CD4-positive, alpha-beta memory T cell (primary cell): ENCODE data around the gene VPREB3. TPM values are rescaled to one million over a fixed set of nuclear protein-coding genes. Genes with fewer than 3 reads are reported as not detected.

ENCODE experiments used
- CTCF ChIA-PET: fragments of 350-600 bp; sonication (Branson Sonifier 250); formaldehyde crosslinking; loops from one replicate; lab custom pipeline; 2021; ENCODE audit warnings: inconsistent platforms; ENCODE audit not compliant: partially characterized antibody; lab: Charles Lee
- POLR2A ChIA-PET: fragments of 350-600 bp; sonication (Branson Sonifier 250); formaldehyde crosslinking; loops from one replicate; lab custom pipeline; 2021; ENCODE audit not compliant: partially characterized antibody; lab: Charles Lee
- DNase-seq, 5 donors: peaks; one replicate each; pipeline versions ENCODE4 v3.0.0 to v3.0.0-alpha.2; 2020 to 2022; ENCODE audit warnings: mixed read lengths in 1 of 5
- H3K27ac ChIP-seq: one replicate; pipeline ENCODE4 v1.7.0; 2013; ENCODE audit warnings: low read depth, low read length
- H3K27me3 ChIP-seq: 2 replicates; pipeline ENCODE4 v1.7.0; 2013; ENCODE audit warnings: mild to moderate bottlenecking, low read length, moderate library complexity; ENCODE audit not compliant: insufficient read depth
- H3K36me3 ChIP-seq: 2 replicates; pipeline ENCODE4 v1.7.0; 2013; ENCODE audit warnings: mild to moderate bottlenecking, low read length, moderate library complexity; ENCODE audit not compliant: insufficient read depth
- H3K4me1 ChIP-seq: 2 replicates; pipeline ENCODE4 v1.7.0; 2013; ENCODE audit warnings: mild to moderate bottlenecking, low read length, moderate library complexity; ENCODE audit not compliant: insufficient read depth
- H3K4me3 ChIP-seq, 2 donors: one replicate each; pipeline ENCODE4 v1.7.0; 2013; ENCODE audit warnings: low read length in 2 of 2, mild to moderate bottlenecking in 1 of 2
- H3K9me3 ChIP-seq, 2 donors: one replicate each; pipeline ENCODE4 v1.7.0; 2013; ENCODE audit warnings: low read length in 2 of 2, control low read depth in 1 of 2; ENCODE audit not compliant: control insufficient read depth in 1 of 2
- H3K27ac Mint-ChIP-seq, 7 donors: one replicate each; pipeline ENCODE4 v1.8.0; 2020 to 2021; ENCODE audit warnings: mixed read lengths in 7 of 7, mild to moderate bottlenecking in 6 of 7, inconsistent platforms in 3 of 7, moderate library complexity in 3 of 7
- H3K27me3 Mint-ChIP-seq, 2 donors: one replicate each; pipeline ENCODE4 v1.8.0; 2020 to 2021; ENCODE audit warnings: mixed read lengths in 2 of 2
- H3K36me3 Mint-ChIP-seq, 2 donors: one replicate each; pipeline ENCODE4 v1.8.0; 2020 to 2021; ENCODE audit warnings: mixed read lengths in 2 of 2, inconsistent platforms in 1 of 2, mild to moderate bottlenecking in 1 of 2
- H3K4me1 Mint-ChIP-seq, 4 donors: one replicate each; pipeline ENCODE4 v1.8.0; 2020 to 2021; ENCODE audit warnings: mixed read lengths in 4 of 4, mild to moderate bottlenecking in 1 of 4
- H3K4me3 Mint-ChIP-seq, 8 donors: one replicate each; pipeline ENCODE4 v1.8.0; 2020 to 2021; ENCODE audit warnings: mixed read lengths in 8 of 8, mild to moderate bottlenecking in 7 of 8, moderate library complexity in 6 of 8, inconsistent platforms in 3 of 8
- H3K9me3 Mint-ChIP-seq, 8 donors: one replicate each; pipeline ENCODE4 v1.8.0; 2020 to 2021; ENCODE audit warnings: mixed read lengths in 8 of 8, mild to moderate bottlenecking in 5 of 8, inconsistent platforms in 3 of 8, moderate library complexity in 1 of 8
- intact Hi-C: fragments of 100-400 bp; cut with micrococcal nuclease; formaldehyde crosslinking; loops from one replicate; pipeline ENCODE4 v1.15.1; 2023
- polyA plus RNA-seq, 2 donors: library from polyadenylated mRNA; unstranded; fragments of 300-500 nt; fragmentation: Illumina TruSeq; gene quantifications; one replicate each; pipeline ENCODE4 v1.2.3, GENCODE V29; 2021
- total RNA-seq, 2 experiments: library from RNA; stranded (reverse); gene quantifications; one replicate each; pipeline ENCODE4 v1.2.3, GENCODE V29; 2021

VPREB3 gene
- total and polyA plus RNA-seq, 4 experiments from 2014 or later = 1.2 to 5.5 TPM; not detected in 2

DNA sequence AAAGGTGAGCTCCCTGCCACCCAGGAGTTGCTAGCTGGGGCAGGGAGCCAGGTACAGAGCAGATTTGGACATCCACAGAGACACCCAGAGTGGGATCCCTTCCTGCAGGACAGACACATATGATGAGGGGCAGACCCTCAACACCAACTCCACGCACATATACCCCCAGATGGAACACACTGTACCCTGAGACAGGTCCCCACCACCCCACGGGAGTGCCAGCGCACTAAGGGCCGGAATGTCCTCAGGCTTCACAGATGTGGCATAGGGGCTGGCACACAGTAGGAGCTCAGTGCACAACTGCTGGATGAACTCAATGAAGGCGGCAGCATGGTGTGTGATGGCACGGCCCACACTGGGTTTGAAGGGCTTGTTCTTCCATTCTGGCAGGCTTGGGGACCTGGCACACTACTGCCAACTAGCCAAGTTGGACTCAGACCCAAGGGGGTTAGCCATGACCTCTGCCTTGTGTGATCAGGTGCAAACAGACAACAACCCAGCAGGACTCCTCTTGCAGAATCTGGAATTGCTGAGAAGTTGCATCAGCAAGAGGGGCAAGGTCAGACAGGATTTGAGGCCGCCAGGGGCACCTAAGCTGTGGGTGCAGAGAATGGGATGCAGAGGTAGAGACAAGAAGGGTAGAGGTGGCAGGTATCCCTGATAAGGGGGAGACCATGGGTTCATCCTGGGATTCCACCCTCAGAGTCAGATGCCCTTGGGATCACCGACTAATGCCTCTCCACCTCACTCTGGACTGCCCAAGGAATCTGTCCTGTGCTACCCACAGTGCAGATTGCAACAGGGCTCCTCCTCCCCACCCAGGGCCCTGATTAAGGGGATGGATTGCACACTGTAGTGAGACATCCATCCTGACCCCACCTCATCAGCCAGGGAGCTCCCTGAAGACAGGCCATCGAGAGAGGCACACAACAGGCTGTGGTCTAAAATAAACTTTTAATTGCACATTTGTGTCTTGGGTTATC lies 11.0 kb upstream of the VPREB3 start:
- peak overlapping the region in 6 of 8 donors; percentile 7 to 73 (median 44) for H3K4me3 Mint-ChIP-seq
- H3K27me3 ChIP-seq = no peaks in the 10 kb centered on the region
- DNase-seq = no peak
- H3K27me3 Mint-ChIP-seq = no peaks in the 10 kb centered on the region
- H3K36me3 ChIP-seq = peaks cover 7% of the 10 kb centered on the region
- H3K9me3 ChIP-seq = no peaks in the 10 kb centered on the region
- peaks cover 38% of the 10 kb centered on the region for H3K4me1 ChIP-seq
- H3K27ac ChIP-seq = no peak overlapping the region
- H3K27ac Mint-ChIP-seq = peak overlapping the region in 4 of 7 donors; percentile 43 to 72 (median 58)
- no peaks in the 10 kb centered on the region for H3K9me3 Mint-ChIP-seq
- ChIA-PET POLR2A (interaction anchor here (0.6 to 2.4 kb wide), 2 partner anchors 14 to 78 kb away, joined by 3 to 8 read pairs; partner anchors contain the start of gene ZNF70), CTCF (no interaction called here)
- peaks cover 9 to 38% (median 23%) of the 10 kb centered on the region in 4 donors for H3K4me1 Mint-ChIP-seq
- H3K4me3 ChIP-seq = no peak overlapping the region
- intact Hi-C loops = loop anchor here (5.0 kb wide), 1 partner anchor 68 kb away; no protein-coding TSS in a partner anchor
- H3K36me3 Mint-ChIP-seq = no peaks in the 10 kb centered on the region

DNA sequence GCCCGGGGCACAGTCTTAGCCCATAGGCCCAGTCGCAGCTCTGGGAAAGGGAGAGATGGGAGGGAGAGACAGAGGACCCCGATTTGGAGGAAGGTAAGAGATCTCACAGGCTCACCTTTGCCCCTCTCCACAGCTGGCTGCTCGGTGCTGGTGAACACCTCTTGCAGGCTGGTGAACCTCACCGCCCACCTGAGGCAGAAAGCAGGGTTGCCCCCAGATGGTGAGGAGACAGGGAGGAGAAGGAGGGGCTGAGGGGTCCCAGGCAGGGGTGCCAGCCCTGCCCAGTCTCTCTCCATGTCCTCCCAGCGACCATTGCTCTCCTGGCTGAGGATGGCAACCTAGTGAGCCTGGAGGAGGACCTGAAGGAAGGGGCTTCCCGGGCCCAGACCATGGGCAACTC lies 9.7 kb upstream of the VPREB3 start:
- Mint-ChIP-seq H3K4me1 (peaks cover 9 to 38% (median 22%) of the 10 kb centered on the region in 4 donors), H3K4me3 (peak overlapping the region in 7 of 8 donors; percentile 61 to 82 (median 71)), H3K27me3 (no peaks in the 10 kb centered on the region), H3K27ac (peak overlapping the region in 3 of 7 donors; percentile 38 to 75 (median 75)), H3K9me3 (no peaks in the 10 kb centered on the region), H3K36me3 (no peaks in the 10 kb centered on the region)
- no peaks in the 10 kb centered on the region for H3K27me3 ChIP-seq
- DNase-seq = no peak
- intact Hi-C loops = no loop called here
- peak overlapping the region in 1 of 2 donors; percentile 37 for H3K4me3 ChIP-seq
- no peaks in the 10 kb centered on the region for H3K9me3 ChIP-seq
- peaks cover 7% of the 10 kb centered on the region for H3K36me3 ChIP-seq
- H3K4me1 ChIP-seq = peaks cover 38% of the 10 kb centered on the region
- CTCF ChIA-PET = no interaction called here
- POLR2A ChIA-PET = interaction anchor here (1.4 to 2.4 kb wide), 2 partner anchors 8 to 12 kb away, joined by 4 to 8 read pairs; partner anchors contain the start of genes MMP11 and ZNF70
- no peak overlapping the region for H3K27ac ChIP-seq

DNA sequence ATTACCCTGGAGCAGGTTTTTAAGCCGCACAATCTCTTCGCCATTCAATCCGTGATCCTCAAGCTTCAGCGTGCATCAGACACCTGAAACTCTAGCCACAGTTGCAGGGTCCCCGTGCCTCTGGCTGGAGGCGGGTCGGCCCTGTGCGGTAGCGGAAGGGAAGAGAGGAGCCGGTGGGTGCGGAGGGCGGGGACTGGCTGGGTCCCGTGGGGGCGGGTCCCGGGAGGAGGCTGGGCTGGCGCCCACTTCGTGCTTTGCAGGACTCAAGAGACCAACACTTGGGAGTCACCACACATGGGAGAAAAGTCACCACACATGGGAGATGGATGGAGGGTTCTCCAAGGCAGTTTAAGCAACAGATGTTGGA lies 9.3 kb upstream of the VPREB3 start:
- Mint-ChIP-seq H3K27me3 (no peaks in the 10 kb centered on the region), H3K4me1 (peaks cover 9 to 38% (median 22%) of the 10 kb centered on the region in 4 donors), H3K4me3 (peak overlapping the region; percentile 61 to 82 (median 69)), H3K9me3 (no peaks in the 10 kb centered on the region), H3K27ac (peak overlapping the region in 6 of 7 donors; percentile 17 to 82 (median 34)), H3K36me3 (no peaks in the 10 kb centered on the region)
- peak in 4 of 5 donors; percentile 14 to 52 (median 29) for DNase-seq
- Histone ChIP-seq H3K4me1 (peaks cover 38% of the 10 kb centered on the region), H3K9me3 (no peaks in the 10 kb centered on the region), H3K27ac (no peak overlapping the region), H3K27me3 (no peaks in the 10 kb centered on the region), H3K36me3 (peaks cover 7% of the 10 kb centered on the region), H3K4me3 (peak overlapping the region in 1 of 2 donors; percentile 37)
- POLR2A ChIA-PET = interaction anchor here (1.4 to 2.4 kb wide), 2 partner anchors 9 to 12 kb away, joined by 4 to 8 read pairs; partner anchors contain the start of genes MMP11 and ZNF70
- intact Hi-C loops = no loop called here
- CTCF ChIA-PET = no interaction called here

DNA sequence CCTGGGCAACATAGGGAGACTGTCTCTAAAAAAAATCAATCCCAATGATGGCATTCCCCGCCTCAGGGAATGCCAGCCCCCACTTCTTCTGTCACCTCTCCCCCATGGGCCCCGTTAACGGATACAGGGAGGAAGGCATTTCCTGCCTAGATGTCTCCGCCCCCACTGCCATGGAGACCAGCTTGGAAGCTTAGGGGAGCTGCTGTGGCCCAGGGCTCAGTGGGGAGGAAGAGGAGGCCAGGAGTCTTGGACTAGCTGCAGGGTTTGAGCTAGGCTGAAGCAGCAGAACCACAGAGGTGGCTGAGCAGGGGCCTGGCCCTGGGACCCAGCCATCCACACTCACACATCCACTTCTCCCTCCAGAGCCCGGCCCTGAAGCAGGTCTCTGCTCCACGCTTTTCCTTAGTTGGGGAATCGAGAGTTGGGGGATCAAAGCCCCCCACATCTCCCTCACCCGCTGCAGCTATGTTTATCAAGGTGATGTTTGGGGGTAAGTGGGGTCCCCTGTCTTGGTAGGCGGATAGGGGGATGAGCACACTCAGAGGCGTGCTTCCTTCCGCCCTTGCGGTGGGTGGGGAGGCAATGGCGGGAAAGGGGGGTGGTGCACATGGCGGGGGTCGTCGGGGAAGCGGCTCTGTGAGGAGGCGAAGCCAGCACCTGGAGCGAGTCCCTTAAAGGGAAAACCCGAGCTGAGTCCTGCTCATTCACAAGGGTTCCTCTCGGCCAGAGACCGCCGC lies 8.8 kb upstream of the VPREB3 start, which contains the start of gene C22orf15:
Gene C22orf15 (plus strand): TSS at position 149 of the 737 bp plus-strand sequence. CDS start 317 bp downstream, at position 466.
- H3K27me3 Mint-ChIP-seq = no peaks in the 10 kb centered on the region
- H3K4me3 Mint-ChIP-seq = peak within 1 kb of the TSS; percentile 61 to 82 (median 69)
- DNase-seq = peak in 1 of 5 donors; percentile 31
- ChIA-PET POLR2A (interaction anchor here (1.4 to 2.4 kb wide), 2 partner anchors 9 to 11 kb away, joined by 4 to 8 read pairs; partner anchors contain the start of genes MMP11 and ZNF70), CTCF (interaction anchor here (0.7 kb wide), 1 partner anchor 18 kb away, joined by 3 read pairs; no protein-coding TSS in a partner anchor)
- peaks cover 9 to 38% (median 22%) of the 10 kb centered on the region in 4 donors for H3K4me1 Mint-ChIP-seq
- H3K9me3 Mint-ChIP-seq = no peaks in the 10 kb centered on the region
- Histone ChIP-seq H3K27ac (no peak within 1 kb of the TSS), H3K9me3 (no peaks in the 10 kb centered on the region), H3K4me1 (peaks cover 32% of the 10 kb centered on the region), H3K4me3 (peak within 1 kb of the TSS in 1 of 2 donors; percentile 37), H3K36me3 (peaks cover 7% of the 10 kb centered on the region), H3K27me3 (no peaks in the 10 kb centered on the region)
- no peaks in the 10 kb centered on the region for H3K36me3 Mint-ChIP-seq
- peak within 1 kb of the TSS; percentile 2 to 82 (median 57) for H3K27ac Mint-ChIP-seq
- intact Hi-C loops = no loop called here

DNA sequence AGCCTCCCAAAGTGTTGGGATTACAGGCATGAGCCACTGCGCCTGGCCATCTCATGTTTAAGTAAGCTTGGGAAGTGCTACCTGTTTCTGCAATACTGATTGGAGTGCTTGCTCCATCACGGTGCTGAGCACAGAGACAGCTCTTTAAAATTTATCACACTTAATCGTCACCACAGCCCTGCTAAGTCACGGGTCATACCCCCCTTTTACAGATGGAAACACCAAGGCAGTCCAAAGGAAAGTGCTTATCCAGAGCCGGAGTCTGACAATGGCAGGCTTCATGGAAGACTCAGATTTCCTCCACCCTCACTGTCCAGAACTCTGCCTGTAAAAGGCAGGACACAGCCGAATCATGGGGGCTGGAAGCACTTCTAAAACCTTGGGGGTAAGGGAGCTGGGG lies 5.8 kb upstream of the VPREB3 start:
- no peaks in the 10 kb centered on the region for H3K9me3 ChIP-seq
- no peaks in the 10 kb centered on the region for H3K36me3 Mint-ChIP-seq
- ChIA-PET CTCF (interaction anchor here (0.6 kb wide), 1 partner anchor 107 kb away, joined by 3 read pairs; no protein-coding TSS in a partner anchor), POLR2A (no interaction called here)
- no peaks in the 10 kb centered on the region for H3K9me3 Mint-ChIP-seq
- peaks cover 9 to 21% (median 14%) of the 10 kb centered on the region in 4 donors for H3K4me1 Mint-ChIP-seq
- DNase-seq = no peak
- peaks cover 22% of the 10 kb centered on the region for H3K4me1 ChIP-seq
- intact Hi-C loops = no loop called here
- H3K27me3 ChIP-seq = no peaks in the 10 kb centered on the region
- no peak overlapping the region for H3K27ac ChIP-seq
- H3K27me3 Mint-ChIP-seq = no peaks in the 10 kb centered on the region
- H3K4me3 ChIP-seq = no peak overlapping the region
- H3K36me3 ChIP-seq = peaks cover 3% of the 10 kb centered on the region
- no peak overlapping the region for H3K4me3 Mint-ChIP-seq
- H3K27ac Mint-ChIP-seq = peak overlapping the region in 1 of 7 donors; percentile 11

DNA sequence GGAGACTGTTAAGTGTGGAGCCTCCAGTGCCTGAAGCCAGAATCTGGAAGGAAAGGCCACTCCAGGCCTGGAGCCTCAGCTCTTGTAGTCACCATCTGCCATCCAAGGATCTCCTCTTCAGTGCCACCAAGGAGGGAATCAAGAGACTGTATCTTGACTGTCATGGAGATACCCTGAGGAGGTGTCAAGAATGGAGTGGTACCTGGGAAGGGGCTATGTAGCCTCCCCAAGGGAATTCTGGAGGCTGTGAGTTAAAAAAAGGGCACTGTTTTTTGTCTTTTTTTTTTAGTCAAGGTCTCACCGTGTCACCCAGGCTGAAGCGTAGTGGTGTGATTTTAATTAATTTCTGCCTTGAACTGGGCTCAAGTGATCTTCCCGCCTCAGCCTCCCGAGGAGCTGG lies 5.3 kb upstream of the VPREB3 start:
- intact Hi-C loops = no loop called here
- peaks cover 22% of the 10 kb centered on the region for H3K4me1 ChIP-seq
- no peaks in the 10 kb centered on the region for H3K27me3 ChIP-seq
- H3K27ac ChIP-seq = no peak overlapping the region
- no peak overlapping the region for H3K4me3 Mint-ChIP-seq
- CTCF ChIA-PET = interaction anchor here (0.6 kb wide), 1 partner anchor 107 kb away, joined by 3 read pairs; no protein-coding TSS in a partner anchor
- H3K27me3 Mint-ChIP-seq = no peaks in the 10 kb centered on the region
- H3K9me3 ChIP-seq = no peaks in the 10 kb centered on the region
- H3K4me3 ChIP-seq = no peak overlapping the region
- POLR2A ChIA-PET = no interaction called here
- no peak for DNase-seq
- H3K27ac Mint-ChIP-seq = no peak overlapping the region
- H3K36me3 Mint-ChIP-seq = no peaks in the 10 kb centered on the region
- no peaks in the 10 kb centered on the region for H3K9me3 Mint-ChIP-seq
- peaks cover 8 to 16% (median 12%) of the 10 kb centered on the region in 4 donors for H3K4me1 Mint-ChIP-seq
- no peaks in the 10 kb centered on the region for H3K36me3 ChIP-seq
